ENCODE data around the gene TCEA3. TPM values are rescaled to one million over a fixed set of nuclear protein-coding genes. Genes with fewer than 3 reads are reported as not detected.
A peak's percentile ranks its signal among the peaks of the same experiment; 100 is the strongest.

TCEA3 gene
- total and polyA plus RNA-seq, 10 of the 15 experiments (the other 5 are each of a cell fraction or from before 2014, with no cell fraction given): 0.06 to 0.23 (median 0.08) TPM; not detected in 7

DNA sequence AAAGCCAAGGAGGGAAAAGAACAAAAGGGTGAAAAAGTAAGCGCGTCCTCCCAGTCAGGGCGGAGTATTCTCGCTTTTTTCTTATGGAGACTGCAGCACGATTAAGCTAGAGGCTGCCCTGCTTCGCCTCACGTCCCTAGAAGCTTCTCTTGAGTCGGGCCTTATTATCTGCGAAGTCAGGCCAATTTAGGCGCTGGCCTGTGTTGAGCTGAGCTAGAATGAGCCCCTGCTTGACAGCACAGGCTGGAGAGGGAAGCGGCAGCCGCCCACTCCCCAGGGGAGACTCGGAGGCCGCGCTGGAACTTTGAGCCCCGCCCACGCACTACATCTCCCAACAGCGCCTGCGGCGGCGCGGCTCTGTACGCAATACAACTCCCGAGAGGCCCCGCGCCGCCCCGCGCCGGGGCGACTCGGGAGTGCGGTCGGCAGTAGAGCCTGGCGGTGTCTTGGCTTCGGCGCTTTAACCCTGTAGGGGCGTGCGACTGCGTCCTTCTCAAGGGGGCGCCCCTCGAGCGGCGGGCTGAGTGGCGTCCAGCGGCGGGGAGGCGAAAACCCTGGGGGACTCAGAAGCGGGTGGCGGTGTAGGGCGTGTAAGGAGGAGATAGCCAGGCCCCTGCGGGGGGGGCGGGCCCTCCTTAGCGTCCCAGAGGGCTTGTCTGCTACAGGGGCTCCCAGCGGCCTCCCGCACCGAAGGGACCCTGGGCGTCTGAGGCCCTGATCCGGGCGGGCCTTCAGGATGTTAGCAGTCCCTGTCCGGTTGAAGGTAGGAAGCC lies 55.8 kb downstream of the TCEA3 start:
- Histone ChIP-seq H3K27ac (ENCODE audit: control insufficient read depth, insufficient read depth) (peak overlapping the region; percentile 74), H3K36me3 (ENCODE audit: control insufficient read depth in 2 of 2, insufficient read depth in 2 of 2, low read length in 1 of 2) (no peaks in the 10 kb centered on the region), H4K20me1 (ENCODE audit: control insufficient read depth, insufficient read depth) (no peaks in the 10 kb centered on the region), H3K4me2 (ENCODE audit: control insufficient read depth, insufficient read depth) (peak overlapping the region; percentile 88), H3K27me3 (replicated peaks in 1 of 2; ENCODE audit: control insufficient read depth in 2 of 2, insufficient read depth in 2 of 2, low read length in 1 of 2) (no peaks in the 10 kb centered on the region), H3K9me3 (replicated peaks; ENCODE audit: control insufficient read depth, insufficient read depth, low read length) (peaks cover 6% of the 10 kb centered on the region; the same call in 2 of the 3 replicates), H3K79me2 (ENCODE audit: control insufficient read depth, insufficient read depth, low read length) (peaks cover 2% of the 10 kb centered on the region; the same call in 1 of the 2 replicates), H3K9ac (ENCODE audit: control insufficient read depth, insufficient read depth, low read length) (peak overlapping the region; percentile 72), H2AFZ (ENCODE audit: control insufficient read depth, low read depth, low read length) (peak overlapping the region; percentile 93), H3K4me1 (ENCODE audit: control insufficient read depth, insufficient read depth, low read length) (no peaks in the 10 kb centered on the region), H3K4me3 (peak overlapping the region; percentile 87)
- ATAC-seq: peak; percentile 88
- WGBS (ENCODE audit: insufficient coverage, insufficient replicate concordance, low lambda C conversion rate, missing lambda C conversion rate): 1% methylated on average over 61 of the region's 61 CpGs
- SMC1A ChIA-PET (ENCODE audit: uncharacterized antibody, unreplicated experiment): interaction anchor here (0.7 to 3.7 kb wide), 5 partner anchors 11 to 129 kb away, joined by 3 to 17 read pairs (median 4); partner anchors contain the start of gene HNRNPR
- DNase-seq (ENCODE audit: low read depth, low spot score): no peak
- RAD21 ChIA-PET (ENCODE audit: unreplicated experiment): interaction anchor here (0.6 to 5.0 kb wide), 7 partner anchors 24 to 128 kb away, joined by 3 to 34 read pairs (median 3); partner anchors contain the start of gene HNRNPR
- BruUV-seq (replicated peaks): no TSS peak
- intact Hi-C loops (cut with micrococcal nuclease; ENCODE audit: unreplicated experiment): loop anchor here (1.0 kb wide), 1 partner anchor 24 kb away; the partner anchor contains the start of gene HNRNPR
- in situ Hi-C loops (cut with MboI): no loop called here
- CTCF ChIA-PET: interaction anchor here (0.8 to 2.9 kb wide), 5 partner anchors 24 to 269 kb away, joined by 3 to 23 read pairs (median 7); partner anchors contain the start of gene HNRNPR
- FAIRE-seq: no peak
- POLR2A ChIA-PET: interaction anchor here (0.5 to 4.3 kb wide), 10 partner anchors 11 to 224 kb away, joined by 3 to 68 read pairs (median 4); partner anchors contain the start of genes E2F2 and HNRNPR
- TF ChIP-seq ZNF217 (IDR thresholded peaks at IDR 0.05) (no peak), MEF2A (IDR thresholded peaks at IDR 0.05; ENCODE audit: insufficient read depth, low read depth, low read length) (0 out of 2 replicates have a peak, but pooled peaks have one; percentile 37), CHD2 (IDR thresholded peaks at IDR 0.05; ENCODE audit: borderline replicate concordance, low read depth, low read length) (peak; percentile 16; the same call in 1 of the 2 replicates), ZZZ3 (IDR thresholded peaks at IDR 0.05; ENCODE audit: control insufficient read depth, insufficient read length, low read depth) (no peak), SREBF2 (IDR thresholded peaks at IDR 0.05; ENCODE audit: low read length) (no peak), NBN (IDR thresholded peaks at IDR 0.05) (peak; percentile 62; the same call in 1 of the 2 replicates), SRF (IDR thresholded peaks at IDR 0.05; ENCODE audit: low read depth in 2 of 2, low read length in 2 of 2) (peak in 1 of 2 experiments; percentile 82; a peak in 2 of 4 replicates), NRF1 (conservative IDR thresholded peaks at IDR 0.05; ENCODE audit: low read depth, low read length) (0 out of 2 replicates have a peak, but pooled peaks have one; percentile 17), SMAD1 (IDR thresholded peaks at IDR 0.05; ENCODE audit: low read depth, partially characterized antibody) (no peak), TAF1 (IDR thresholded peaks at IDR 0.05; ENCODE audit: borderline replicate concordance, low read depth, low read length) (peak; percentile 63; the same call in 1 of the 2 replicates), CBFB (IDR thresholded peaks at IDR 0.05; ENCODE audit: low read depth) (no peak; the same call in 1 of the 2 replicates), TBL1XR1 (IDR thresholded peaks at IDR 0.05; ENCODE audit: low read depth, low read length) (0 out of 2 replicates have a peak, but pooled peaks have one; percentile 22), NR2C1 (IDR thresholded peaks at IDR 0.05) (no peak), CREM (IDR thresholded peaks at IDR 0.05; ENCODE audit: low read depth) (peak; percentile 97), SPI1 (IDR thresholded peaks at IDR 0.05; ENCODE audit: borderline replicate concordance, insufficient read depth, low read depth, low read length) (no peak), HCFC1 (IDR thresholded peaks at IDR 0.05; ENCODE audit: low read length) (peak; percentile 88)
- TF ChIP-seq, protein P1, sequence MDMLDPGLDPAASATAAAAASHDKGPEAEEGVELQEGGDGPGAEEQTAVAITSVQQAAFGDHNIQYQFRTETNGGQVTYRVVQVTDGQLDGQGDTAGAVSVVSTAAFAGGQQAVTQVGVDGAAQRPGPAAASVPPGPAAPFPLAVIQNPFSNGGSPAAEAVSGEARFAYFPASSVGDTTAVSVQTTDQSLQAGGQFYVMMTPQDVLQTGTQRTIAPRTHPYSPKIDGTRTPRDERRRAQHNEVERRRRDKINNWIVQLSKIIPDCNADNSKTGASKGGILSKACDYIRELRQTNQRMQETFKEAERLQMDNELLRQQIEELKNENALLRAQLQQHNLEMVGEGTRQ (IDR thresholded peaks at IDR 0.05; ENCODE audit: borderline replicate concordance, low read depth, low read length): no peak
- TF ChIP-seq, protein P2, sequence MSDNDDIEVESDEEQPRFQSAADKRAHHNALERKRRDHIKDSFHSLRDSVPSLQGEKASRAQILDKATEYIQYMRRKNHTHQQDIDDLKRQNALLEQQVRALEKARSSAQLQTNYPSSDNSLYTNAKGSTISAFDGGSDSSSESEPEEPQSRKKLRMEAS (IDR thresholded peaks at IDR 0.05; ENCODE audit: low read depth, low read length): peak; percentile 38; the same call in 1 of the 2 replicates
- TF ChIP-seq, protein P3, sequence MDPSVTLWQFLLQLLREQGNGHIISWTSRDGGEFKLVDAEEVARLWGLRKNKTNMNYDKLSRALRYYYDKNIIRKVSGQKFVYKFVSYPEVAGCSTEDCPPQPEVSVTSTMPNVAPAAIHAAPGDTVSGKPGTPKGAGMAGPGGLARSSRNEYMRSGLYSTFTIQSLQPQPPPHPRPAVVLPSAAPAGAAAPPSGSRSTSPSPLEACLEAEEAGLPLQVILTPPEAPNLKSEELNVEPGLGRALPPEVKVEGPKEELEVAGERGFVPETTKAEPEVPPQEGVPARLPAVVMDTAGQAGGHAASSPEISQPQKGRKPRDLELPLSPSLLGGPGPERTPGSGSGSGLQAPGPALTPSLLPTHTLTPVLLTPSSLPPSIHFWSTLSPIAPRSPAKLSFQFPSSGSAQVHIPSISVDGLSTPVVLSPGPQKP (IDR thresholded peaks at IDR 0.05; ENCODE audit: low read depth, low read length): no peak
- TF ChIP-seq, protein P4, sequence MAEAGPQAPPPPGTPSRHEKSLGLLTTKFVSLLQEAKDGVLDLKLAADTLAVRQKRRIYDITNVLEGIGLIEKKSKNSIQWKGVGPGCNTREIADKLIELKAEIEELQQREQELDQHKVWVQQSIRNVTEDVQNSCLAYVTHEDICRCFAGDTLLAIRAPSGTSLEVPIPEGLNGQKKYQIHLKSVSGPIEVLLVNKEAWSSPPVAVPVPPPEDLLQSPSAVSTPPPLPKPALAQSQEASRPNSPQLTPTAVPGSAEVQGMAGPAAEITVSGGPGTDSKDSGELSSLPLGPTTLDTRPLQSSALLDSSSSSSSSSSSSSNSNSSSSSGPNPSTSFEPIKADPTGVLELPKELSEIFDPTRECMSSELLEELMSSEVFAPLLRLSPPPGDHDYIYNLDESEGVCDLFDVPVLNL (IDR thresholded peaks at IDR 0.05; ENCODE audit: low read depth, low read length): 0 out of 2 replicates have a peak, but pooled peaks have one; percentile 28
